Progenitor cell of endocrine pancreas (in vitro differentiated cells): ENCODE data around the gene ACSF2. TPM values are rescaled to one million over a fixed set of nuclear protein-coding genes. Genes with fewer than 3 reads are reported as not detected.

Experiments used
- DNase-seq: peaks from one replicate; pipeline ENCODE4 v3.0.0; 2021; ENCODE audit warnings: low spot score; ENCODE audit not compliant: unreplicated experiment
- H3K27ac Mint-ChIP-seq: 2 replicates; pipeline ENCODE4 v1.8.0; 2021; ENCODE audit warnings: mild to moderate bottlenecking, moderate library complexity, mixed read lengths
- H3K27me3 Mint-ChIP-seq: 2 replicates; pipeline ENCODE4 v1.8.0; 2021; ENCODE audit warnings: mixed read lengths
- H3K36me3 Mint-ChIP-seq: 2 replicates; pipeline ENCODE4 v1.8.0; 2022; ENCODE audit warnings: mixed read lengths; ENCODE audit not compliant: insufficient read depth
- H3K4me1 Mint-ChIP-seq: 2 replicates; pipeline ENCODE4 v1.8.0; 2021; ENCODE audit warnings: low read depth, mixed read lengths
- H3K4me3 Mint-ChIP-seq: 2 replicates; pipeline ENCODE4 v1.8.0; 2021; ENCODE audit warnings: low read depth, mild to moderate bottlenecking, moderate library complexity, mixed read lengths
- H3K9me3 Mint-ChIP-seq: 2 replicates; pipeline ENCODE4 v1.8.0; 2021; ENCODE audit warnings: low read depth, mixed read lengths
- total RNA-seq: library from RNA; stranded (reverse); gene quantifications from 2 replicates; pipeline ENCODE4 v1.2.1, GENCODE V29; 2021
- TF ChIP-seq, protein P1 (sequence below): fragments of 200-600 bp; sonication (generic); IDR thresholded peaks from one replicate; pipeline ENCODE4 v1.5.0; 2021; ENCODE audit warnings: antibody characterized with exemption, mild to moderate bottlenecking; ENCODE audit not compliant: unreplicated experiment

The ACSF2 gene
- total RNA-seq, 1 donor from 2014 or later: 72.6 TPM

DNA sequence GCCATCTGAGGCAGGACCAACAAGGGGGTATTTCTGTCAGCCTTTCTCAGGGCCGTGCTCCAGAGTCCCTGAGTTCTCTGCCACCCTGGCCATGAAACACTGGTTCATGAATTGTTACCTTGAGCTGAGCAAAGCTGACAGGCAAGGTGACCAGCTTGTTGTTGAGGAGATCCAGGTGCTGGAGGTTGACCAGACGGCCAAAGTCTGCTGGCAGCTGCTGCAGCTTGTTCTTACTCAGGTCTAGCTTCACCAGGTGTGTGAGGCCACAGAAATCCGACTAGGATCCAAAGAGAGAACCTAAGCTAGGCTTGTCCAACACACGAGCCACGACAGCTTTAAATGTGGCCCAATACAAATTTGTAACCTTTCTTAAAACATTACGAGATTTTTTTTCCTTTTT, 33.4 kb upstream of the ACSF2 start:
- no peaks in the 10 kb centered on the region for H3K9me3 Mint-ChIP-seq
- H3K36me3 Mint-ChIP-seq: peaks cover 16% of the 10 kb centered on the region
- H3K4me3 Mint-ChIP-seq: no peak overlapping the region
- TF ChIP-seq, protein P1, sequence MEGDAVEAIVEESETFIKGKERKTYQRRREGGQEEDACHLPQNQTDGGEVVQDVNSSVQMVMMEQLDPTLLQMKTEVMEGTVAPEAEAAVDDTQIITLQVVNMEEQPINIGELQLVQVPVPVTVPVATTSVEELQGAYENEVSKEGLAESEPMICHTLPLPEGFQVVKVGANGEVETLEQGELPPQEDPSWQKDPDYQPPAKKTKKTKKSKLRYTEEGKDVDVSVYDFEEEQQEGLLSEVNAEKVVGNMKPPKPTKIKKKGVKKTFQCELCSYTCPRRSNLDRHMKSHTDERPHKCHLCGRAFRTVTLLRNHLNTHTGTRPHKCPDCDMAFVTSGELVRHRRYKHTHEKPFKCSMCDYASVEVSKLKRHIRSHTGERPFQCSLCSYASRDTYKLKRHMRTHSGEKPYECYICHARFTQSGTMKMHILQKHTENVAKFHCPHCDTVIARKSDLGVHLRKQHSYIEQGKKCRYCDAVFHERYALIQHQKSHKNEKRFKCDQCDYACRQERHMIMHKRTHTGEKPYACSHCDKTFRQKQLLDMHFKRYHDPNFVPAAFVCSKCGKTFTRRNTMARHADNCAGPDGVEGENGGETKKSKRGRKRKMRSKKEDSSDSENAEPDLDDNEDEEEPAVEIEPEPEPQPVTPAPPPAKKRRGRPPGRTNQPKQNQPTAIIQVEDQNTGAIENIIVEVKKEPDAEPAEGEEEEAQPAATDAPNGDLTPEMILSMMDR: no peak
- H3K27me3 Mint-ChIP-seq: no peaks in the 10 kb centered on the region
- no peak overlapping the region for H3K27ac Mint-ChIP-seq
- DNase-seq: no peak
- peaks cover 9% of the 10 kb centered on the region for H3K4me1 Mint-ChIP-seq

DNA sequence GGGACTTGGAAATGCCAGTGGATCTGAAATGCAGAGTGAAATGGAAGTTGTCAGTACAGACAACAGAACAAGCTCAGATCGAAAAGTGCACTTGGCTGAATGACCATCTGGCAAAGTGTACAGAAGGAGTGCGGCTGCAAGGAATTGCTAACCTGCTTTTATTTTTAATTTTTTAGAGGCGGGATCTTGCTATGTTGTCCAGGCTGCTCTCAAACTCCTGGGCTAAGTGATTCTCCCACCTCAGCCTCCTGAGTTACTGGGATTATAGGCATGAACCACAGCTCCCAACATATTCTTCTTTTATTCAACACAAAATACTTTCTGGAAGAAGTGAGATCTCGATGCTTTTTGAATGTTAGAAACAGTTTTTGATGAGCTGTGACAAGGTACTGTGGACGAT, 32.3 kb upstream of the ACSF2 start:
- no peak for DNase-seq
- TF ChIP-seq, protein P1: no peak
- Mint-ChIP-seq H3K4me3 (no peak overlapping the region), H3K4me1 (peaks cover 9% of the 10 kb centered on the region), H3K27ac (no peak overlapping the region), H3K27me3 (no peaks in the 10 kb centered on the region), H3K9me3 (no peaks in the 10 kb centered on the region), H3K36me3 (peaks cover 16% of the 10 kb centered on the region)

DNA sequence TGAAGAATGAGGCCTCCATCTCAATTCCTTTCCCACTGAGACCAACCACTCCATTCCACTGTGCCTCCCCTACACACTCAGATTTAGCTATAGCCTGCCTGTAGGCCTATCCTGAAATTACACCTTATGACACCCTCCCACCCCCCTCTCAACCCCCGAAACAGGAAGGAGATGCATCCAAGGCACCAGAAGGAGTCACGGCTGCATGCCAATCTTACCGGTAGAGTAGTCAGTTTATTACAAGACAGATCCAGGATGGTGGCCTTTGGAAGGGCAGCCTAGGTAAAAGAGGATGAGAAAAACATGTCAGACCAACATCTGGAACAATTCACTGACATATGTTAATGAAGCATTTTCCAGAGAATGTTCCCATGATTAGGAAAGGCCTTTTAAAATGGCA, 31.3 kb upstream of the ACSF2 start:
- no peak for DNase-seq
- Mint-ChIP-seq H3K9me3 (no peaks in the 10 kb centered on the region), H3K36me3 (peaks cover 13% of the 10 kb centered on the region), H3K4me1 (peaks cover 9% of the 10 kb centered on the region), H3K27me3 (no peaks in the 10 kb centered on the region), H3K27ac (no peak overlapping the region), H3K4me3 (no peak overlapping the region)
- TF ChIP-seq, protein P1: no peak

DNA sequence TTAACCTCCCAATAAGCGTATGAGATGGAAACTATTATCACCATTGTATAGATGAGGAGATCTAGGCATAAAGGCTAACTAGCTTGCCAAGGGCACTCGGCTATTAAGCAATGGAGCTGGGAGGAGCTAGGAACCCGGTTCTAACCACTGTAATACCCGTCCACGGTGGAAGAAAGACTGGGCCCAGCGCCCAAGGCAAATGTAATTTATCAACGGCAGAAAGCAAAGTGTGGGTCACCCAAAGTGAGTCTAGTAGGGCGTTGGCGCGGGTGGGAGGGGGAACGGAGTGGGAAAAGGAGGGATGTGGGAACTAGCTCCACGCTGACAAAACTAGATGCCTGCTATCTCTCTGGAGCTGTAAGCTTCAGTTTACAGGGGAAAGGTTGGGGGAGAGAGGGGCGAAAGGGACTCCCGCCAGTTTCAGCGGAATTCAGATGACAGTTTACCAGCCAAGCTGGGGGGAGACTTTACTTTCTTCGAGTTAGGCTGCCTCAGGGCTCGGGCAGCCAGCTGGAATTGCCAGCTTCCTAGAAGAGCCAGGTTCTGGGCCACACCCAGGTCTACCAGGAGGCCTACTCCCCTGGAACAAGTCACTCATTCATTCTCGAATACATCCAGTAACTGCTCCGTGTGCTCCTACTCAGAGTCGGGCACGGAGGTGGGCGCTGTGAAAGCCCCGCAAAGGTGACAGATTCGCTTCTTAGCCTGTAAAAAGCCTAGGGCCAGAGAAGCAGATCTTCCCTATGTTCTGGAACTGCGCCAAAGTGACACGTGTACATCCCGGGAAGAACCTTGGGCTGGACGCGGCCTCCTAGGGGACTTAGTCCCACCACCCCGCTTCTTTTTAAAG, 29.5 kb upstream of the ACSF2 start:
- no peaks in the 10 kb centered on the region for H3K9me3 Mint-ChIP-seq
- no peaks in the 10 kb centered on the region for H3K27me3 Mint-ChIP-seq
- H3K4me1 Mint-ChIP-seq: peaks cover 9% of the 10 kb centered on the region
- peak overlapping the region; percentile 95 for H3K27ac Mint-ChIP-seq
- peaks cover 13% of the 10 kb centered on the region for H3K36me3 Mint-ChIP-seq
- TF ChIP-seq, protein P1: no peak
- DNase-seq: no peak
- H3K4me3 Mint-ChIP-seq: peak overlapping the region; percentile 83

DNA sequence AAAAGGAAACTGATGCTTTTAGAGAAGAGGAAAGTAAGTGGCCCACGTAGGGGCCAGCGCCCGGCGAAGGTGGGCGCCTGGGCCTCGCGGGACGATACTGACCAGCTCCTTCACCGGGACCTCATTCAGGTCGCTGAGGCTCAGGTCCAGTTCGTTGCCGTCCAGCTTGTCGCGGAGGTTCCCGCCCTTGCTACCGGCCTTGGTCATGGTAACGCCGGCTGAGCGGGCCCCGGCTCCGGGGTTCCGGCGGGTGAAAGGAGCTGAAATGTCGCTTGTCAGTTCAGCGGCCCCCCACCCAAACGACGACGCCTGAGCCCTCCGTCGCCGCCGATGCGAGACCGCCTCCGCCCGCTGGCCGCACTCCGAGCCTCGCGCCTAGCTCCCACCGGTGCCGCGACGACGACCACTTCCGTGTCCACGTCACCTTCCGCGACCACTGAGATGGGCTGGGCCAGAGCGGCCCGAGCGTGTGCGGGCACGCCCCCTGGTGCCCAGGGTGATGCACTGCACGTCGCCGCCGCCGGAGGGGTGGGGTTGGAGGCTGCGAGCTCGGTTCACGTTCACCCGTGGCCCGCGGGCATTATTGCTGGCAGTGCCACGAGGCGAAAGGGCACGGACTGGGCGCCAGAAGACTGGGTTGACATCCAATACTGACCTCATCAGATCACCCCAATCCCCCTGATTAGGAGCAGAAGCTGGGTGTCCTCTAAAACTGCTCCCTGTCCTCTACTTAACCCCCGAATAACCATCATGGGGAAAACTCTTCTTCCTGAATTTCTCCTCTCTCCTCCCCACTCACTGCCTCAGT, 28.7 kb upstream of the ACSF2 start, which contains the start of gene LRRC59:
Gene LRRC59, minus strand, starts transcription at position 413 of the 808 bp plus-strand sequence. Its CDS starts 206 bp downstream, at position 207.
- DNase-seq: peak; percentile 89
- Mint-ChIP-seq H3K36me3 (peaks cover 11% of the 10 kb centered on the region), H3K4me3 (peak within 1 kb of the TSS; percentile 83), H3K9me3 (no peaks in the 10 kb centered on the region), H3K27ac (peak within 1 kb of the TSS; percentile 95), H3K4me1 (peaks cover 12% of the 10 kb centered on the region), H3K27me3 (no peaks in the 10 kb centered on the region)
- TF ChIP-seq, protein P1: peak; percentile 99
